GM12878 (cell line): Measurements from ENCODE around the gene BMERB1. TPM values are rescaled to one million over a fixed set of nuclear protein-coding genes. Genes with fewer than 3 reads are reported as not detected.

Experiments used
- ATAC-seq: fragments of 200-7000 bp; cut with Tn5 transposase; 3 replicates; pipeline ENCODE4 v1.9.1; 2020; ENCODE audit warnings: mild to moderate bottlenecking, moderate library complexity
- BruUV-seq: library from RNA; stranded (reverse); fragments of 400-500 nt; replicated peaks from 2 replicates; lab custom pipeline; 2021; lab: Mats Ljungman, UMichigan
- CTCF ChIA-PET: fragments of 300-600 bp; sonication (Branson Sonifier 250); formaldehyde crosslinking; extraction: SDS; loops from one replicate; lab custom pipeline; 2021; ENCODE audit warnings: inconsistent platforms; lab: Yijun Ruan, JAX
- POLR2A ChIA-PET: fragments of 350-600 bp; formaldehyde crosslinking; extraction: SDS; loops from one replicate; lab custom pipeline; 2021; ENCODE audit warnings: inconsistent platforms; lab: Charles Lee
- RAD21 ChIA-PET: fragments of 300-600 bp; sonication (Branson Sonifier 250); formaldehyde crosslinking; loops from one replicate; lab custom pipeline; 2023; ENCODE audit warnings: antibody characterized with exemption; ENCODE audit not compliant: unreplicated experiment; lab: Charles Lee
- SMC1A ChIA-PET: fragments of 300-600 bp; sonication (Branson Sonifier 250); formaldehyde crosslinking; loops from one replicate; lab custom pipeline; 2023; ENCODE audit not compliant: unreplicated experiment, uncharacterized antibody; lab: Charles Lee
- DNase-seq: peaks from one replicate; pipeline ENCODE4 v3.0.0-alpha.2; 2011; ENCODE audit warnings: low read depth, low spot score
- FAIRE-seq: peaks from 3 replicates; lab custom pipeline; 2011; peaks lifted over from hg19 to GRCh38; lab: Jason Lieb, UNC
- H2AFZ ChIP-seq: 2 replicates; pipeline ENCODE4 v1.6.0; 2011; ENCODE audit warnings: low read depth, low read length, control low read depth; ENCODE audit not compliant: control insufficient read depth
- H3K27ac ChIP-seq: 2 replicates; pipeline ENCODE4 v1.5.1; 2011; ENCODE audit warnings: control low read depth; ENCODE audit not compliant: control insufficient read depth, insufficient read depth
- H3K27me3 ChIP-seq, 2 experiments: replicated peaks in 1 of 2; 2 replicates each; pipeline versions ENCODE4 v1.6.0 to v1.6.1; 2011; ENCODE audit warnings: low read length in 1 of 2; ENCODE audit not compliant: control insufficient read depth in 2 of 2, insufficient read depth in 2 of 2
- H3K36me3 ChIP-seq, 2 experiments: 2 replicates each; pipeline ENCODE4 v1.5.1; 2011; ENCODE audit warnings: low read length in 1 of 2; ENCODE audit not compliant: control insufficient read depth in 2 of 2, insufficient read depth in 2 of 2
- H3K4me1 ChIP-seq: 2 replicates; pipeline ENCODE4 v1.6.1; 2011; ENCODE audit warnings: mild to moderate bottlenecking, low read length, moderate library complexity, mixed read lengths; ENCODE audit not compliant: control insufficient read depth, insufficient read depth
- H3K4me2 ChIP-seq: 2 replicates; pipeline ENCODE4 v1.6.0; 2011; ENCODE audit warnings: control low read depth; ENCODE audit not compliant: control insufficient read depth, insufficient read depth
- H3K4me3 ChIP-seq: fragments of 200-600 bp; sonication (generic); 2 replicates; pipeline ENCODE4 v1.5.1; 2016
- H3K79me2 ChIP-seq: 2 replicates; pipeline ENCODE4 v1.6.0; 2011; ENCODE audit warnings: low read length; ENCODE audit not compliant: control insufficient read depth, insufficient read depth
- H3K9ac ChIP-seq: 2 replicates; pipeline ENCODE4 v1.8.0; 2011; ENCODE audit warnings: low read length, control low read depth, mixed read lengths; ENCODE audit not compliant: control insufficient read depth, insufficient read depth
- H3K9me3 ChIP-seq: replicated peaks from 3 replicates; pipeline ENCODE4 v1.5.1; 2011; ENCODE audit warnings: mild to moderate bottlenecking, low read length; ENCODE audit not compliant: control insufficient read depth, insufficient read depth
- H4K20me1 ChIP-seq: 2 replicates; pipeline ENCODE4 v1.6.0; 2011; ENCODE audit not compliant: control insufficient read depth, insufficient read depth
- BACH1 ChIP-seq: fragments of 450-650 bp; IDR thresholded peaks from 2 replicates; pipeline ENCODE4 v1.6.1; 2017; ENCODE audit warnings: mild to moderate bottlenecking, borderline replicate concordance
- CBX3 ChIP-seq: fragments of 200-600 bp; sonication (generic); IDR thresholded peaks from 2 replicates; pipeline ENCODE4 v1.6.1; 2016; ENCODE audit warnings: low read depth, borderline replicate concordance
- CHD2 ChIP-seq: IDR thresholded peaks from 2 replicates; pipeline ENCODE4 v1.6.1; 2011; ENCODE audit warnings: low read depth, low read length, improper control_type of control experiment, borderline replicate concordance
- ETV6 ChIP-seq, 2 experiments: fragments of 450-650 bp in 1 of 2; IDR thresholded peaks in 1 of 2; conservative IDR thresholded peaks in 1 of 2; 2 replicates each; pipeline ENCODE4 v1.6.1; 2014; ENCODE audit warnings: antibody characterized with exemption in 1 of 2, borderline replicate concordance in 1 of 2, low read depth in 1 of 2, mild to moderate bottlenecking in 1 of 2, moderate library complexity in 1 of 2
- GATAD2B ChIP-seq: fragments of 450-650 bp; conservative IDR thresholded peaks from 2 replicates; pipeline ENCODE4 v1.6.1; 2017; ENCODE audit warnings: low read depth, mild to moderate bottlenecking, moderate library complexity
- HCFC1 ChIP-seq: fragments of 150-350 bp; IDR thresholded peaks from 2 replicates; pipeline ENCODE4 v1.6.1; 2014; ENCODE audit warnings: low read length
- KAT2A ChIP-seq: conservative IDR thresholded peaks from 2 replicates; pipeline ENCODE4 v1.6.1; 2011; ENCODE audit warnings: low read depth, low read length; ENCODE audit not compliant: control insufficient read depth
- MEF2B ChIP-seq: fragments of 450-650 bp; IDR thresholded peaks from 2 replicates; pipeline ENCODE4 v1.6.1; 2018; ENCODE audit warnings: mild to moderate bottlenecking, moderate library complexity; ENCODE audit not compliant: partially characterized antibody, poor library complexity, severe bottlenecking
- MXI1 ChIP-seq: fragments of 150-350 bp; IDR thresholded peaks from 2 replicates; pipeline ENCODE4 v1.6.1; 2011; ENCODE audit warnings: low read depth, mild to moderate bottlenecking, inconsistent platforms, low read length, improper control_type of control experiment
- NFIC ChIP-seq: IDR thresholded peaks from 2 replicates; pipeline ENCODE4 v1.6.1; 2012; ENCODE audit warnings: low read depth, mild to moderate bottlenecking, inconsistent platforms, low read length, moderate library complexity
- NR2F1 ChIP-seq: fragments of 450-650 bp; conservative IDR thresholded peaks from 2 replicates; pipeline ENCODE4 v1.6.1; 2017; ENCODE audit warnings: mild to moderate bottlenecking
- POU2F2 ChIP-seq: IDR thresholded peaks from 3 replicates; pipeline ENCODE4 v1.6.1; 2011; ENCODE audit warnings: low read depth, mild to moderate bottlenecking, low read length, borderline replicate concordance
- RELA ChIP-seq: fragments of 450-650 bp; IDR thresholded peaks from 2 replicates; pipeline ENCODE4 v1.8.0; 2014; ENCODE audit warnings: borderline replicate concordance; ENCODE audit not compliant: partially characterized antibody
- SMAD5 ChIP-seq: IDR thresholded peaks from 2 replicates; pipeline ENCODE4 v1.6.1; 2016; ENCODE audit warnings: antibody characterized with exemption, low read depth
- SREBF1 ChIP-seq: IDR thresholded peaks from 2 replicates; pipeline ENCODE4 v1.6.1; 2012; ENCODE audit warnings: mild to moderate bottlenecking, low read length
- WGBS: methylation state at CpG from one replicate; pipeline ENCODE4 v1.1.6; 2016; ENCODE audit warnings: low lambda C conversion rate; ENCODE audit not compliant: insufficient replicate concordance, insufficient coverage; ENCODE audit errors: missing lambda C conversion rate; 5-methylcytosine and 5-hydroxymethylcytosine counted together
- in situ Hi-C: fragments of 300-500 bp; cut with MboI; formaldehyde crosslinking; loops from 9 replicates; pipeline ENCODE4 v1.14.3; 2018; ENCODE audit warnings: mixed read lengths
- intact Hi-C: fragments of 100-400 bp; cut with micrococcal nuclease; formaldehyde crosslinking; loops from one replicate; pipeline ENCODE4 v1.14.2; 2022; ENCODE audit not compliant: unreplicated experiment
- polyA plus RNA-seq, 11 experiments: library from polyadenylated mRNA; depleted of rRNA in 4 of 11; unstranded in 6 of 11; stranded (reverse) in 5 of 11; fragments of >200 nt; fragmentation: Nextera tagmentation in 4 of 11; fragmentation: Illumina TruSeq in 1 of 11; extraction: Ambion mirVana in 4 of 11; extraction: Trizol in 1 of 11; gene quantifications; 1 replicate in 1 of 11; 2 replicates in 10 of 11; pipeline versions ENCODE4 v1.2.1 to v1.2.3, GENCODE V29; 2011 to 2016; ENCODE audit warnings: inconsistent platforms in 2 of 11, missing spikeins in 2 of 11, low read depth in 1 of 11
- total RNA-seq, 4 experiments: library from RNA; depleted of rRNA in 3 of 4; stranded (reverse); fragments of >200 nt in 3 of 4; fragmentation: Illumina TruSeq in 1 of 4; extraction: Trizol in 1 of 4; gene quantifications; 2 replicates each; pipeline versions ENCODE4 v1.2.1 to v1.2.3, GENCODE V29; 2013 to 2021
- TF ChIP-seq, protein P1 (sequence below): fragments of 450-650 bp; formaldehyde crosslinking; IDR thresholded peaks from 2 replicates; pipeline ENCODE4 v1.4.0; 2022; ENCODE audit warnings: mild to moderate bottlenecking, moderate library complexity
- TF ChIP-seq, protein P2 (sequence below): IDR thresholded peaks from 2 replicates; pipeline ENCODE4 v1.6.1; 2012; ENCODE audit warnings: low read depth, low read length, improper control_type of control experiment
- TF ChIP-seq, protein P3 (sequence below): IDR thresholded peaks from 2 replicates; pipeline ENCODE4 v1.6.1; 2012; ENCODE audit warnings: low read depth, low read length, improper control_type of control experiment

The BMERB1 gene
- total and polyA plus RNA-seq, 10 of the 15 experiments (the other 5 are each of a cell fraction or from before 2014, with no cell fraction given): 0.05 to 0.68 (median 0.34) TPM

DNA sequence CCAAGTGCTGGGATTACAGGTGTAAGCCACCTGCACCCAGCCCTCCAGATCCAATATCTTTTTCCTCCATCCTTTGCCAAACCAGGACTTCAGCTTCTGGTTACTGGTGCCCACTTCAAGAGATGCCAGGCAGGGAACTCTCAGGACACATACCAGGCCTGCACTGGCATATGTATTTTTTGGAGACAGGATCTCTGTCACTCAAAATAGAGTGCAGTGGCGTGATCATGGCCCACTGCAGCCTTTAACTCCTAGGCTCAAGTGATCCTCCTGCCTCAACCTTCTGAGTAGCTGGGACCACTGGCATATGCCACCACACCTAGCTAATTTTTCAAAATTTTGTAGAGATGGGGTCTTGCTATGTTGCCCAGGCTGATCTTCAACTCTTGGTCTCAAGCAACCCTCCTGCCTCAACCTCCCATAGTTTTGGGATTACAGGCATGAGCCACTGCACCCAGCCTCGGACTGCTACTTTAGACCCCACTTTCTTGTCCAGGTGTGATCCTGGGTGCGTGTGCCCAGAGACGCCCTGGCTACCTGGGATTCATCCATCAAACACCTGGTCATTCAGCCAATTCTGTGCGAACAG, 55.8 kb downstream of the BMERB1 start (continued):
- TF ChIP-seq HCFC1: no peak

DNA sequence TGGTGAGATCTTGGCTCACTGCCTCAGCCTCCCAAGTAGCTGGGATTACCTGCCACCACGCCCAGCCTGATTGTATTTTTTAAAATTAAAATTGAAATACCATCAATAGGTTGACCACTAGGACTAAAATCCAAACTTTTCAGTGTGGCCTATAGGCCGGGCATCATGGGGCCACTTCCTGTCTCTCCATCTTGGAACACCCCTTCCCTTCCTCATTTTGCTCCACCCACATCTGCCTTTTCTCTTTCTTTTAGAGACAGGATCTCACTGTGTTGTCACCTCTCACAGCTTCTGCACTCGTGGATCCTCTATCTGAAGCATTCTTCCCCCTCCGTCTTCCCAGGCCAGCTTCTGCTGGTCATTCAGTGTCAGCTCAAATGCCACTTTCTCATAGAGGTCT, 57.0 kb downstream of the BMERB1 start:
- ATAC-seq (no peak), DNase-seq (no peak), FAIRE-seq (no peak)
- Histone ChIP-seq H3K9me3 (no peaks in the 10 kb centered on the region), H3K4me3 (no peak overlapping the region), H3K4me2 (no peak overlapping the region), H3K4me1 (no peaks in the 10 kb centered on the region), H3K36me3 (no peaks in the 10 kb centered on the region), H3K9ac (no peak overlapping the region), H3K27me3 (no peaks in the 10 kb centered on the region), H4K20me1 (no peaks in the 10 kb centered on the region), H2AFZ (no peak overlapping the region), H3K27ac (no peak overlapping the region), H3K79me2 (no peaks in the 10 kb centered on the region)
- in situ Hi-C loops (no loop called here), intact Hi-C loops (no loop called here)
- CTCF ChIA-PET: interaction anchor here (0.9 kb wide), 1 partner anchor 64 kb away, joined by 4 read pairs; no protein-coding TSS in a partner anchor
- no TSS peak for BruUV-seq
- POLR2A ChIA-PET: no interaction called here
- SMC1A ChIA-PET: no interaction called here
- RAD21 ChIA-PET: no interaction called here
- WGBS: 56% methylated on average over 4 of the region's 4 CpGs
- no peak for TF ChIP-seq RELA
- TF ChIP-seq BACH1: no peak
- no peak for TF ChIP-seq GATAD2B
- TF ChIP-seq, protein P1, sequence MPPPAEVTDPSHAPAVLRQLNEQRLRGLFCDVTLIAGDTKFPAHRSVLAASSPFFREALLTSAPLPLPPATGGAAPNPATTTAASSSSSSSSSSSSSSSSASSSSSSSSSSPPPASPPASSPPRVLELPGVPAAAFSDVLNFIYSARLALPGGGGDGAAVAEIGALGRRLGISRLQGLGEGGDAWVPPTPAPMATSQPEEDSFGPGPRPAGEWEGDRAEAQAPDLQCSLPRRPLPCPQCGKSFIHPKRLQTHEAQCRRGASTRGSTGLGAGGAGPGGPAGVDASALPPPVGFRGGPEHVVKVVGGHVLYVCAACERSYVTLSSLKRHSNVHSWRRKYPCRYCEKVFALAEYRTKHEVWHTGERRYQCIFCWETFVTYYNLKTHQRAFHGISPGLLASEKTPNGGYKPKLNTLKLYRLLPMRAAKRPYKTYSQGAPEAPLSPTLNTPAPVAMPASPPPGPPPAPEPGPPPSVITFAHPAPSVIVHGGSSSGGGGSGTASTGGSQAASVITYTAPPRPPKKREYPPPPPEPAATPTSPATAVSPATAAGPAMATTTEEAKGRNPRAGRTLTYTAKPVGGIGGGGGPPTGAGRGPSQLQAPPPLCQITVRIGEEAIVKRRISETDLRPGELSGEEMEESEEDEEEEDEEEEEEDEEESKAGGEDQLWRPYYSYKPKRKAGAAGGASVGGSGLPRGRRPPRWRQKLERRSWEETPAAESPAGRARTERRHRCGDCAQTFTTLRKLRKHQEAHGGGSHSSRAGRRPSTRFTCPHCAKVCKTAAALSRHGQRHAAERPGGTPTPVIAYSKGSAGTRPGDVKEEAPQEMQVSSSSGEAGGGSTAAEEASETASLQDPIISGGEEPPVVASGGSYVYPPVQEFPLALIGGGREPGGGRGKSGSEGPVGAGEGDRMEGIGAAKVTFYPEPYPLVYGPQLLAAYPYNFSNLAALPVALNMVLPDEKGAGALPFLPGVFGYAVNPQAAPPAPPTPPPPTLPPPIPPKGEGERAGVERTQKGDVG (CRISPR knock-in tag): no peak
- TF ChIP-seq CHD2: no peak
- TF ChIP-seq NR2F1: no peak
- TF ChIP-seq, protein P2, sequence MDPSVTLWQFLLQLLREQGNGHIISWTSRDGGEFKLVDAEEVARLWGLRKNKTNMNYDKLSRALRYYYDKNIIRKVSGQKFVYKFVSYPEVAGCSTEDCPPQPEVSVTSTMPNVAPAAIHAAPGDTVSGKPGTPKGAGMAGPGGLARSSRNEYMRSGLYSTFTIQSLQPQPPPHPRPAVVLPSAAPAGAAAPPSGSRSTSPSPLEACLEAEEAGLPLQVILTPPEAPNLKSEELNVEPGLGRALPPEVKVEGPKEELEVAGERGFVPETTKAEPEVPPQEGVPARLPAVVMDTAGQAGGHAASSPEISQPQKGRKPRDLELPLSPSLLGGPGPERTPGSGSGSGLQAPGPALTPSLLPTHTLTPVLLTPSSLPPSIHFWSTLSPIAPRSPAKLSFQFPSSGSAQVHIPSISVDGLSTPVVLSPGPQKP: no peak
- no peak for TF ChIP-seq MXI1
- TF ChIP-seq KAT2A: no peak
- TF ChIP-seq MEF2B: no peak
- TF ChIP-seq, protein P3, sequence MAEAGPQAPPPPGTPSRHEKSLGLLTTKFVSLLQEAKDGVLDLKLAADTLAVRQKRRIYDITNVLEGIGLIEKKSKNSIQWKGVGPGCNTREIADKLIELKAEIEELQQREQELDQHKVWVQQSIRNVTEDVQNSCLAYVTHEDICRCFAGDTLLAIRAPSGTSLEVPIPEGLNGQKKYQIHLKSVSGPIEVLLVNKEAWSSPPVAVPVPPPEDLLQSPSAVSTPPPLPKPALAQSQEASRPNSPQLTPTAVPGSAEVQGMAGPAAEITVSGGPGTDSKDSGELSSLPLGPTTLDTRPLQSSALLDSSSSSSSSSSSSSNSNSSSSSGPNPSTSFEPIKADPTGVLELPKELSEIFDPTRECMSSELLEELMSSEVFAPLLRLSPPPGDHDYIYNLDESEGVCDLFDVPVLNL: no peak
- TF ChIP-seq CBX3: no peak
- TF ChIP-seq NFIC: no peak
- TF ChIP-seq SREBF1: no peak
- no peak for TF ChIP-seq SMAD5
- TF ChIP-seq POU2F2: no peak
- TF ChIP-seq ETV6 (conservative IDR thresholded peaks at IDR 0.05 in 1 of 2, IDR thresholded peaks at IDR 0.05 in 1 of 2; ENCODE audit: borderline replicate concordance in 1 of 2, low read depth in 1 of 2): no peak
